ENCODE measurements around the gene CEP135.

CEP135 gene

GRCh38 chr4:56078866-56079265, 130.1 kb downstream of the CEP135 start:
- H3K4me3 ChIP-seq (ENCODE audit: severe bottlenecking) = no peak overlapping the region
- DNase-seq (ENCODE audit: low spot score) (no peak), ATAC-seq (ENCODE audit: low read depth) (no peak)
- no peaks in the 10 kb centered on the region for H3K27me3 ChIP-seq (ENCODE audit: insufficient read depth, poor library complexity, severe bottlenecking)
- H3K4me1 ChIP-seq (ENCODE audit: insufficient read depth, poor library complexity, severe bottlenecking) = no peaks in the 10 kb centered on the region
- H3K9me3 ChIP-seq (ENCODE audit: severe bottlenecking) = no peaks in the 10 kb centered on the region
- TF ChIP-seq, protein P1, sequence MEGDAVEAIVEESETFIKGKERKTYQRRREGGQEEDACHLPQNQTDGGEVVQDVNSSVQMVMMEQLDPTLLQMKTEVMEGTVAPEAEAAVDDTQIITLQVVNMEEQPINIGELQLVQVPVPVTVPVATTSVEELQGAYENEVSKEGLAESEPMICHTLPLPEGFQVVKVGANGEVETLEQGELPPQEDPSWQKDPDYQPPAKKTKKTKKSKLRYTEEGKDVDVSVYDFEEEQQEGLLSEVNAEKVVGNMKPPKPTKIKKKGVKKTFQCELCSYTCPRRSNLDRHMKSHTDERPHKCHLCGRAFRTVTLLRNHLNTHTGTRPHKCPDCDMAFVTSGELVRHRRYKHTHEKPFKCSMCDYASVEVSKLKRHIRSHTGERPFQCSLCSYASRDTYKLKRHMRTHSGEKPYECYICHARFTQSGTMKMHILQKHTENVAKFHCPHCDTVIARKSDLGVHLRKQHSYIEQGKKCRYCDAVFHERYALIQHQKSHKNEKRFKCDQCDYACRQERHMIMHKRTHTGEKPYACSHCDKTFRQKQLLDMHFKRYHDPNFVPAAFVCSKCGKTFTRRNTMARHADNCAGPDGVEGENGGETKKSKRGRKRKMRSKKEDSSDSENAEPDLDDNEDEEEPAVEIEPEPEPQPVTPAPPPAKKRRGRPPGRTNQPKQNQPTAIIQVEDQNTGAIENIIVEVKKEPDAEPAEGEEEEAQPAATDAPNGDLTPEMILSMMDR (IDR thresholded peaks at IDR 0.05; ENCODE audit: poor library complexity, severe bottlenecking) = no peak
- no peak overlapping the region for H3K27ac ChIP-seq (ENCODE audit: poor library complexity, severe bottlenecking)
- H3K36me3 ChIP-seq (ENCODE audit: low read depth) = no peaks in the 10 kb centered on the region

DNA sequence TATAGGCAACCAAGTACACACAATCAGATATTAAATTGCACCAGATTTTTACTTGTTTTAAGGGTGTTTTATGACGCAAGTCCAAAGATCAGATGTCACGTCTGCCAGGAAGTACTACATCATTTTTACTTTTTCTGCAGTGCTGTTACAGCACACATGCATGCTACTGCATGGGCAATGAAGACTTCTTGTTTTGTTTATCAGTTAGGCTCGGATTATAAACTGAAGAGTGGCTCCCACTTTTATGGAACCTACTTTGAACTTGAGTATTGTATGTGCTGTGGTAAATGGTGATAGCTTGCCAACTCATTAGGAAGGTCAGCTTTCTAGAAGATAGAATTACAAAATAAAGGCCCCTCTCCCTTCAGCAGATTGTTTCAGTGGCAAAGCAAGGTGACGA, 131.6 kb downstream of the CEP135 start:
- no peaks in the 10 kb centered on the region for H3K9me3 ChIP-seq (ENCODE audit: severe bottlenecking)
- no peaks in the 10 kb centered on the region for H3K36me3 ChIP-seq (ENCODE audit: low read depth)
- ATAC-seq (ENCODE audit: low read depth) (no peak), DNase-seq (ENCODE audit: low spot score) (no peak)
- no peaks in the 10 kb centered on the region for H3K4me1 ChIP-seq (ENCODE audit: insufficient read depth, poor library complexity, severe bottlenecking)
- TF ChIP-seq, protein P1 (IDR thresholded peaks at IDR 0.05; ENCODE audit: poor library complexity, severe bottlenecking) = no peak
- no peaks in the 10 kb centered on the region for H3K27me3 ChIP-seq (ENCODE audit: insufficient read depth, poor library complexity, severe bottlenecking)
- no peak overlapping the region for H3K4me3 ChIP-seq (ENCODE audit: severe bottlenecking)
- H3K27ac ChIP-seq (ENCODE audit: poor library complexity, severe bottlenecking) = no peak overlapping the region

DNA sequence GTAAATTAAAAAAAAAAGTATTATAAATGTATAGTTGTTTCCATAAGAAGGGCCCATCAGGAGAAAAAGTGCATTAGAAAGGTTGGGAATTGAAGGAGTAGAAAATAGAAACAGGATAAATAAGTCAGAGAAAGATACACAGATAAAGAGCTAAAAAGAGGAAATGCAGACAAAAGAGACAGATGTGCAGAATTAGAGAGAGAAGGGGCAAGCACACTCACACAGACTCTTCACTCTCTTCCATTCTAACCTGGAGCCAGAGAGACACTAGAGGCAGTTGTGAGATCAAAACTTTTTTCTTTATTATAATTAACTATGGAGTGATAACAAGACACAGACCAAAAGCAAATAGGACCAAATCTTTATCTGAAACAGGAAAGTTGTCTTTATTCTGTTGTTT, 134.1 kb downstream of the CEP135 start:
- Histone ChIP-seq H3K27me3 (ENCODE audit: insufficient read depth, poor library complexity, severe bottlenecking) (no peaks in the 10 kb centered on the region), H3K27ac (ENCODE audit: poor library complexity, severe bottlenecking) (no peak overlapping the region)

More for the DNA sequence above, 134.1 kb downstream of the CEP135 start:
- DNase-seq (ENCODE audit: low spot score) (no peak), ATAC-seq (ENCODE audit: low read depth) (no peak)
- TF ChIP-seq, protein P1 (IDR thresholded peaks at IDR 0.05; ENCODE audit: poor library complexity, severe bottlenecking) = no peak
- Histone ChIP-seq H3K4me3 (ENCODE audit: severe bottlenecking) (no peak overlapping the region), H3K4me1 (ENCODE audit: insufficient read depth, poor library complexity, severe bottlenecking) (no peaks in the 10 kb centered on the region), H3K36me3 (ENCODE audit: low read depth) (no peaks in the 10 kb centered on the region), H3K9me3 (ENCODE audit: severe bottlenecking) (no peaks in the 10 kb centered on the region)
